K562 (cell line): ENCODE measurements around the gene SPRED2. TPM values are rescaled to one million over a fixed set of nuclear protein-coding genes. Genes with fewer than 3 reads are reported as not detected.

Source experiments
- ATAC-seq: fragments of 200-7000 bp; cut with Tn5 transposase; 3 replicates; pipeline ENCODE4 v1.9.1; 2020; ENCODE audit warnings: moderate library complexity
- BruUV-seq: library from RNA; stranded (reverse); fragments of 400-500 nt; replicated peaks from 2 replicates; lab custom pipeline; 2021; lab: Mats Ljungman, UMichigan
- CTCF ChIA-PET: fragments of 300-600 bp; formaldehyde crosslinking; extraction: SDS; loops from one replicate; lab custom pipeline; 2021; ENCODE audit warnings: low intra/inter-chr PET ratio; lab: Yijun Ruan, JAX
- POLR2A ChIA-PET: fragments of 300-600, 350-650 bp; sonication (Branson Sonifier 250); formaldehyde crosslinking; extraction: SDS; loops from one replicate; lab custom pipeline; 2021; ENCODE audit warnings: antibody characterized with exemption, inconsistent platforms; lab: Yijun Ruan, JAX
- DNase-seq, 4 experiments: peaks; one replicate each; pipeline versions ENCODE4 v3.0.0 to v3.0.0-alpha.2; 2011 to 2018; ENCODE audit warnings: low spot score in 3 of 4, mixed read lengths in 3 of 4; ENCODE audit errors: extremely low read depth in 1 of 4
- FAIRE-seq: peaks from 2 replicates; lab custom pipeline; 2011; peaks lifted over from hg19 to GRCh38; lab: Jason Lieb, UNC
- H2AFZ ChIP-seq: 2 replicates; pipeline ENCODE4 v1.6.0; 2011; ENCODE audit warnings: low read depth, low read length, control low read depth, inconsistent platforms
- H3K27ac ChIP-seq: fragments of 200-600 bp; 3 replicates; pipeline ENCODE4 v1.8.0; 2011; ENCODE audit warnings: low read depth, mild to moderate bottlenecking, control low read depth, inconsistent platforms, low read length, moderate library complexity, mixed read lengths; ENCODE audit errors: extremely low read depth
- H3K27me3 ChIP-seq, 2 experiments: fragments of 300-600 bp in 1 of 2; 2 replicates in 1 of 2; 3 replicates in 1 of 2; pipeline versions ENCODE4 v1.6.0 to v1.8.0; 2011; ENCODE audit warnings: inconsistent platforms in 2 of 2, low read length in 2 of 2, mild to moderate bottlenecking in 1 of 2, mixed read lengths in 1 of 2, moderate library complexity in 1 of 2; ENCODE audit not compliant: control insufficient read depth in 2 of 2, insufficient read depth in 2 of 2
- H3K36me3 ChIP-seq: fragments of 300-600 bp; 3 replicates; pipeline ENCODE4 v1.8.0; 2011; ENCODE audit warnings: mild to moderate bottlenecking, low read length, inconsistent platforms; ENCODE audit not compliant: control insufficient read depth, insufficient read depth
- H3K4me1 ChIP-seq, 2 experiments: fragments of 200-600 bp in 1 of 2; replicated peaks in 1 of 2; 2 replicates in 1 of 2; 3 replicates in 1 of 2; pipeline versions ENCODE4 v1.5.1 to v1.8.0; 2011; ENCODE audit warnings: inconsistent platforms in 2 of 2, low read length in 2 of 2, mild to moderate bottlenecking in 1 of 2, mixed read lengths in 1 of 2, moderate library complexity in 1 of 2; ENCODE audit not compliant: control insufficient read depth in 2 of 2, insufficient read depth in 2 of 2
- H3K4me2 ChIP-seq: 2 replicates; pipeline ENCODE4 v1.6.1; 2011; ENCODE audit warnings: low read length, control low read depth, inconsistent platforms, mixed read lengths; ENCODE audit not compliant: insufficient read depth
- H3K4me3 ChIP-seq: fragments of 200-600 bp; sonication (generic), shearing (Covaris generic); 2 replicates; pipeline ENCODE4 v1.5.1; 2016; ENCODE audit warnings: control low read depth, inconsistent platforms
- H3K79me2 ChIP-seq: fragments of 200-600 bp; 3 replicates; pipeline ENCODE4 v1.8.0; 2011; ENCODE audit warnings: low read length, inconsistent platforms; ENCODE audit not compliant: control insufficient read depth, insufficient read depth
- H3K9ac ChIP-seq, 2 experiments: 2 replicates each; pipeline versions ENCODE4 v1.6.0 to v1.6.1; 2011; ENCODE audit warnings: low read depth in 2 of 2, low read length in 2 of 2, control low read depth in 1 of 2, inconsistent platforms in 1 of 2, mild to moderate bottlenecking in 1 of 2, mixed read lengths in 1 of 2; ENCODE audit not compliant: insufficient read depth in 1 of 2
- H3K9me1 ChIP-seq: one replicate; pipeline ENCODE4 v1.6.0; 2011; ENCODE audit warnings: inconsistent platforms, mild to moderate bottlenecking, low read length, moderate library complexity; ENCODE audit not compliant: control insufficient read depth, insufficient read depth
- H3K9me3 ChIP-seq: replicated peaks from 2 replicates; pipeline ENCODE4 v1.5.1; 2011; ENCODE audit warnings: low read depth, low read length, inconsistent platforms; ENCODE audit not compliant: control insufficient read depth, insufficient read depth
- H4K20me1 ChIP-seq: replicated peaks from 2 replicates; pipeline ENCODE4 v1.6.1; 2011; ENCODE audit warnings: low read length, inconsistent platforms, mixed read lengths; ENCODE audit not compliant: control insufficient read depth, insufficient read depth
- ID3 ChIP-seq, 2 experiments: fragments of 250-450 bp in 1 of 2; fragments of 450-650 bp in 1 of 2; sonication (Bioruptor Pico) in 1 of 2; IDR thresholded peaks; 2 replicates each; pipeline versions ENCODE4 v1.6.1 to v1.8.0; 2016 to 2021; ENCODE audit warnings: mild to moderate bottlenecking in 2 of 2, moderate library complexity in 2 of 2, missing compliant biosample characterization in 1 of 2, missing genetic modification characterization in 1 of 2
- MEF2D ChIP-seq: conservative IDR thresholded peaks from 2 replicates; pipeline ENCODE4 v1.6.1; 2016; ENCODE audit warnings: low read depth, missing genetic modification characterization, missing compliant biosample characterization
- WGBS: fragments of 100-300 bp; shearing (Covaris generic); methylation state at CpG from one replicate; pipeline ENCODE4 v1.1.6; 2016; ENCODE audit warnings: low coverage, mixed read lengths; ENCODE audit not compliant: insufficient coverage; ENCODE audit errors: missing lambda C conversion rate; 5-methylcytosine and 5-hydroxymethylcytosine counted together
- in situ Hi-C: fragments of 300-500 bp; cut with MboI; formaldehyde crosslinking; loops from 4 replicates; pipeline ENCODE4 v1.15.0; 2018; ENCODE audit warnings: inconsistent platforms, mixed read lengths
- intact Hi-C: fragments of 100-400 bp; cut with micrococcal nuclease; formaldehyde crosslinking; loops from 2 replicates; pipeline ENCODE4 v1.14.2; 2022
- polyA plus RNA-seq, 8 experiments: library from polyadenylated mRNA; depleted of rRNA in 4 of 8; stranded (reverse) in 5 of 8; unstranded in 3 of 8; fragments of >200 nt; fragmentation: Nextera tagmentation in 2 of 8; fragmentation: Illumina TruSeq in 1 of 8; extraction: Ambion mirVana in 2 of 8; extraction: Trizol in 1 of 8; gene quantifications; 2 replicates each; pipeline versions ENCODE4 v1.2.1 to v1.2.3, GENCODE V29; 2011 to 2014; ENCODE audit warnings: inconsistent platforms in 1 of 8, missing spikeins in 1 of 8
- total RNA-seq, 7 experiments: library from RNA; depleted of rRNA in 6 of 7; stranded (reverse); fragments of >200 nt in 6 of 7; fragmentation: Illumina TruSeq in 2 of 7; extraction: Trizol in 2 of 7; gene quantifications; 2 replicates each; pipeline versions ENCODE4 v1.2.1 to v1.2.3, GENCODE V29; 2011 to 2021; ENCODE audit warnings: low replicate concordance in 1 of 7

SPRED2 gene
- total and polyA plus RNA-seq, 9 of the 15 experiments (the other 6 are each of a cell fraction or from before 2014, with no cell fraction given): 4.6 to 50.8 (median 14.1) TPM

- WGBS: 85% methylated on average over 2 of the region's 3 CpGs
- no peak for FAIRE-seq
- POLR2A ChIA-PET: interaction anchor here (0.7 to 1.0 kb wide), 2 partner anchors 10 to 585 kb away, joined by 3 read pairs; no protein-coding TSS in a partner anchor
Observed at GRCh38 chr2:65261676-65262075, 170.7 kb downstream of the SPRED2 start.

More at GRCh38 chr2:65261676-65262075, 170.7 kb downstream of the SPRED2 start:
- Histone ChIP-seq H3K9me1 (no peaks in the 10 kb centered on the region), H3K4me1 (no peaks in the 10 kb centered on the region; a peak in 1 of 5 replicates), H4K20me1 (no peaks in the 10 kb centered on the region; the same call in 1 of the 2 replicates), H3K79me2 (peaks cover 24% of the 10 kb centered on the region; the same call in 1 of the 3 replicates), H3K36me3 (peaks cover 73% of the 10 kb centered on the region), H3K4me3 (no peak overlapping the region), H3K27ac (no peak overlapping the region), H2AFZ (no peak overlapping the region), H3K9ac (no peak overlapping the region), H3K27me3 (no peaks in the 10 kb centered on the region), H3K4me2 (no peak overlapping the region), H3K9me3 (no peaks in the 10 kb centered on the region)
- no TSS peak for BruUV-seq
- DNase-seq (no peak), ATAC-seq (no peak)
- CTCF ChIA-PET: no interaction called here
- TF ChIP-seq MEF2D (peak; percentile 71; the same call in 1 of the 2 replicates), ID3 (CRISPR knock-in tag; IDR thresholded peaks at IDR 0.05) (no peak), ID3 (tag; IDR thresholded peaks at IDR 0.05) (no peak)
- in situ Hi-C loops: loop anchor here (5.0 kb wide), 1 partner anchor 286 kb away; no protein-coding TSS in a partner anchor
- intact Hi-C loops: no loop called here

Other genes with a start within 250 kb of the SPRED2 start
- gene ACTR2, start 204.8 kb downstream of the SPRED2 start, total RNA-seq (2014; rRNA removed): 56.3 and 65.8 TPM in 2 replicates
- gene ACTR2, start 204.8 kb downstream of the SPRED2 start, total RNA-seq (2014; rRNA removed; fragmentation: Illumina TruSeq; extraction: Trizol): 98.5 and 124 TPM in 2 replicates
- 96.3 and 108 TPM in 2 replicates for gene ACTR2, start 204.8 kb downstream of the SPRED2 start, total RNA-seq (2015; rRNA removed; fragmentation: Illumina TruSeq; extraction: Trizol)
- gene ACTR2, start 204.8 kb downstream of the SPRED2 start, total RNA-seq (2021): 215 and 239 TPM in 2 replicates
- gene ACTR2, start 204.8 kb downstream of the SPRED2 start, polyA plus RNA-seq (2011; rRNA removed): 127 and 179 TPM in 2 replicates
- 183 and 192 TPM in 2 replicates for gene ACTR2, start 204.8 kb downstream of the SPRED2 start, polyA plus RNA-seq (2014; fragmentation: Illumina TruSeq; extraction: Trizol)
- gene ACTR2, start 204.8 kb downstream of the SPRED2 start, polyA plus RNA-seq (2014; fragmentation: Nextera tagmentation; extraction: Ambion mirVana): 10 to 100 TPM; 47.3 to 57.3 TPM
- 118 and 122 TPM in 2 replicates for gene ACTR2, start 204.8 kb downstream of the SPRED2 start, polyA plus RNA-seq (2014; rRNA removed)